ENCODE data around the gene RTRAF. TPM values are rescaled to one million over a fixed set of nuclear protein-coding genes. Genes with fewer than 3 reads are reported as not detected.

The RTRAF gene
- total and polyA plus RNA-seq, 9 donors, result 47.4 to 223 (median 157) TPM

- 86 to 94% (median 88%) methylated on average over 4 of the region's 4 CpGs for WGBS, 3 donors
- H3K27me3 ChIP-seq, result no peaks in the 10 kb centered on the region
- DNase-seq, result no peak
- H3K27ac ChIP-seq, result no peak overlapping the region
- H3K4me1 ChIP-seq (ENCODE audit: insufficient read depth), result peaks cover 12% of the 10 kb centered on the region
- no peaks in the 10 kb centered on the region for H3K36me3 ChIP-seq
- intact Hi-C loops (cut with DNase I), result no loop called here
- no peaks in the 10 kb centered on the region for H3K9me3 ChIP-seq
- H3K4me3 ChIP-seq, result no peak overlapping the region
- TF ChIP-seq CTCF (IDR thresholded peaks at IDR 0.05) (no peak), EP300 (IDR thresholded peaks at IDR 0.05) (no peak), POLR2A (IDR thresholded peaks at IDR 0.05) (no peak)
These were observed 18.8 kb downstream of the RTRAF start for GRCh38 chr14:52008136-52008535.

- TF ChIP-seq CTCF (IDR thresholded peaks at IDR 0.05) (no peak), POLR2A (IDR thresholded peaks at IDR 0.05) (no peak), EP300 (IDR thresholded peaks at IDR 0.05) (no peak)
These were observed 20.9 kb downstream of the RTRAF start for GRCh38 chr14:52010173-52010693.

GRCh38 chr14:52011523-52011922 lies 22.2 kb downstream of the RTRAF start:
- Histone ChIP-seq H3K27ac (no peak overlapping the region), H3K36me3 (no peaks in the 10 kb centered on the region), H3K27me3 (no peaks in the 10 kb centered on the region), H3K4me1 (ENCODE audit: insufficient read depth) (peaks cover 12% of the 10 kb centered on the region), H3K9me3 (no peaks in the 10 kb centered on the region), H3K4me3 (no peak overlapping the region)
- 88 to 94% (median 89%) methylated on average over 9 of the region's 9 CpGs for WGBS, 3 donors
- DNase-seq, result no peak
- intact Hi-C loops (cut with DNase I), result no loop called here
- TF ChIP-seq CTCF (IDR thresholded peaks at IDR 0.05) (no peak), POLR2A (IDR thresholded peaks at IDR 0.05) (no peak), EP300 (IDR thresholded peaks at IDR 0.05) (no peak)

More at GRCh38 chr14:52010173-52010693, 20.9 kb downstream of the RTRAF start:
- H3K36me3 ChIP-seq, result no peaks in the 10 kb centered on the region
- no peaks in the 10 kb centered on the region for H3K9me3 ChIP-seq
- H3K4me3 ChIP-seq, result no peak overlapping the region
- peaks cover 12% of the 10 kb centered on the region for H3K4me1 ChIP-seq (ENCODE audit: insufficient read depth)
- no peak overlapping the region for H3K27ac ChIP-seq
- no peaks in the 10 kb centered on the region for H3K27me3 ChIP-seq
- intact Hi-C loops (cut with DNase I), result no loop called here
- 75 to 90% (median 76%) methylated on average over 3 of the region's 3 CpGs for WGBS, 3 donors
- no peak for DNase-seq

- TF ChIP-seq EP300 (IDR thresholded peaks at IDR 0.05), result no peak
- H3K27ac ChIP-seq, result no peak overlapping the region
These were observed 23.3 kb downstream of the RTRAF start for GRCh38 chr14:52012635-52013034.

GRCh38 chr14:52013984-52014600 lies 24.7 kb downstream of the RTRAF start:
- 77 to 85% (median 78%) methylated on average over 11 of the region's 11 CpGs for WGBS, 3 donors

More at GRCh38 chr14:52012635-52013034, 23.3 kb downstream of the RTRAF start:
- intact Hi-C loops (cut with DNase I), result no loop called here
- Histone ChIP-seq H3K4me1 (ENCODE audit: insufficient read depth) (peaks cover 12% of the 10 kb centered on the region), H3K9me3 (no peaks in the 10 kb centered on the region), H3K27me3 (no peaks in the 10 kb centered on the region), H3K36me3 (no peaks in the 10 kb centered on the region), H3K4me3 (no peak overlapping the region)
- WGBS, 3 donors, result 23 to 39% (median 32%) methylated on average over 4 of the region's 4 CpGs
- peak in 4 of 5 donors; percentile 47 to 68 (median 54) for DNase-seq

More at GRCh38 chr14:52013984-52014600, 24.7 kb downstream of the RTRAF start:
- Histone ChIP-seq H3K4me1 (ENCODE audit: insufficient read depth) (peaks cover 7% of the 10 kb centered on the region), H3K27ac (no peak overlapping the region), H3K36me3 (no peaks in the 10 kb centered on the region), H3K4me3 (no peak overlapping the region), H3K9me3 (no peaks in the 10 kb centered on the region), H3K27me3 (no peaks in the 10 kb centered on the region)
- intact Hi-C loops (cut with DNase I), result no loop called here
- TF ChIP-seq CTCF (IDR thresholded peaks at IDR 0.05) (no peak), EP300 (IDR thresholded peaks at IDR 0.05) (no peak), POLR2A (IDR thresholded peaks at IDR 0.05) (no peak)
- no peak for DNase-seq

All from ovary (tissue), 9 donors.